Tibial nerve (tissue), 4 donors: ENCODE results near the gene PNO1. TPM values are rescaled to one million over a fixed set of nuclear protein-coding genes. Genes with fewer than 3 reads are reported as not detected.

Source experiments
- DNase-seq, 2 donors: peaks; one replicate each; pipeline ENCODE4 v3.0.0-alpha.2; 2019; ENCODE audit warnings: low spot score in 2 of 2
- H3K27ac ChIP-seq, 4 donors: fragments of 200-600 bp; sonication (generic) in 3 of 4; one replicate each; pipeline ENCODE4 v1.5.1; 2017 to 2019; ENCODE audit warnings: mild to moderate bottlenecking in 1 of 4
- H3K27me3 ChIP-seq, 2 donors: fragments of 200-600 bp; sonication (generic) in 1 of 2; one replicate each; pipeline versions ENCODE4 v1.5.1 to v1.6.0; 2017 to 2019
- H3K36me3 ChIP-seq, 3 donors: fragments of 200-600 bp; sonication (generic); one replicate each; pipeline ENCODE4 v1.5.1; 2018 to 2019
- H3K4me1 ChIP-seq, 4 donors: fragments of 200-600 bp; sonication (generic) in 3 of 4; one replicate each; pipeline ENCODE4 v1.5.1; 2017 to 2019
- H3K4me3 ChIP-seq, 4 donors: fragments of 200-600 bp; sonication (generic) in 3 of 4; one replicate each; pipeline ENCODE4 v1.5.1; 2017 to 2019; ENCODE audit warnings: mild to moderate bottlenecking in 1 of 4, moderate library complexity in 1 of 4
- H3K9me3 ChIP-seq, 4 donors: fragments of 200-600 bp; sonication (generic) in 3 of 4; one replicate each; pipeline ENCODE4 v1.5.1; 2017 to 2019
- EP300 ChIP-seq, 2 donors: sonication (generic); formaldehyde crosslinking; IDR thresholded peaks; one replicate each; pipeline ENCODE4 v1.6.1; 2017; ENCODE audit warnings: antibody characterized with exemption in 2 of 2, mild to moderate bottlenecking in 1 of 2
- POLR2A ChIP-seq, 2 donors: fragments of 450-650 bp; IDR thresholded peaks; one replicate each; pipeline ENCODE4 v1.6.1; 2017; ENCODE audit warnings: antibody characterized with exemption in 2 of 2, mild to moderate bottlenecking in 2 of 2, moderate library complexity in 2 of 2
- WGBS, 2 donors: methylation state at CpG; one replicate each; pipeline ENCODE4 v1.1.5; 2018; 5-methylcytosine and 5-hydroxymethylcytosine counted together
- total RNA-seq, 4 donors: library from RNA; depleted of rRNA; stranded (reverse); fragments of >200 nt; gene quantifications; one replicate each; pipeline ENCODE4 v1.1.0, GENCODE V29; 2016
- TF ChIP-seq, protein P1 (sequence below), 5 experiments: fragments of 200-600 bp in 3 of 5; fragments of 450-650 bp in 2 of 5; sonication (generic) in 3 of 5; IDR thresholded peaks; one replicate each; pipeline ENCODE4 v1.5.1; 2016 to 2019; ENCODE audit warnings: antibody characterized with exemption in 5 of 5, mild to moderate bottlenecking in 3 of 5, moderate library complexity in 2 of 5

PNO1 gene
- total RNA-seq, 4 donors from 2014 or later, result 12.7 to 28.5 (median 15.4) TPM

DNA sequence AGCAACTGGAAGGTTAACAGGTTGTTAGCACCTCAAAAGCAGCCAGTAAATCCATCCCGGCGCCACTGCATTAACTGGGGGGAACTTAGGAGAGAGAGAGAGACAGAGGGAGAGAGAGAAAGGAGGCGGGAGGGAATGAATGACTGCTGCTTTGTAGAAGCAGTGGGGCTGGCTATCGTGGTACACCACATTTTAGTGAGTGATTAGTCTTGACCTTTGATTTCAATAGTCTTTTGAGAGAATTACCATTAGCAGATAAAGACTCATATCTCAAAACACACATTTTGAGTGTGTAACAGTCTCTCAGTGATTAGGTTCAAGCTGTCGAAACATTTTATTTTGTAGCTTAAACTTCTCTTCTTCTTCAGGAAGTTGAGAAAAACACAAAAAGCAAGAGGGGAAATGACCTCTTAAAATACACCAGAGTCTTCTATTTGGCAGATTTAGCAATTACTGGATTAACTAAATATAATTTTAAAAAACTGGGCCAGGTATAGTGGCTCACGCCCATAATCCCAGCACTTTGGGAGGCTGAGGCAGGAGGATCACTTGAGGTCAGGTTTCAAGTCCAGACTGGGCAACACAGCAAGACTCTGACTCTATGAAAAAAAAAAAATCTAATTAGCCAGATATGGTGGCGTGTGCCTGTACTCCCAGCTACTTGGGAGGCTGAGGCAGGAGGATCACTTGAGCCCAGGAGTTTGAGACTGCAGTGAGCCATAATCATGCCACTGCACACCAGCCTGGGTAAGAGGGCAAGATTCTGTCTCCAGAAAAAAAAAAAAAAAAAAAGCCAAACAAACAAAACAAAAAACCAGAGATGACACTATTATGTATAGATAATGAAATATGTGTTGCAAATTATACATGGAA lies 22.0 kb upstream of the PNO1 start:
- no peak for DNase-seq
- Histone ChIP-seq H3K27me3 (no peaks in the 10 kb centered on the region), H3K4me1 (no peaks in the 10 kb centered on the region), H3K36me3 (peaks cover 0 to 66% (median 0%) of the 10 kb centered on the region in 3 donors), H3K9me3 (no peaks in the 10 kb centered on the region), H3K4me3 (no peak overlapping the region), H3K27ac (no peak overlapping the region)
- WGBS, 2 donors, result 62 to 65% methylated on average over 7 of the region's 7 CpGs
- TF ChIP-seq, protein P1, sequence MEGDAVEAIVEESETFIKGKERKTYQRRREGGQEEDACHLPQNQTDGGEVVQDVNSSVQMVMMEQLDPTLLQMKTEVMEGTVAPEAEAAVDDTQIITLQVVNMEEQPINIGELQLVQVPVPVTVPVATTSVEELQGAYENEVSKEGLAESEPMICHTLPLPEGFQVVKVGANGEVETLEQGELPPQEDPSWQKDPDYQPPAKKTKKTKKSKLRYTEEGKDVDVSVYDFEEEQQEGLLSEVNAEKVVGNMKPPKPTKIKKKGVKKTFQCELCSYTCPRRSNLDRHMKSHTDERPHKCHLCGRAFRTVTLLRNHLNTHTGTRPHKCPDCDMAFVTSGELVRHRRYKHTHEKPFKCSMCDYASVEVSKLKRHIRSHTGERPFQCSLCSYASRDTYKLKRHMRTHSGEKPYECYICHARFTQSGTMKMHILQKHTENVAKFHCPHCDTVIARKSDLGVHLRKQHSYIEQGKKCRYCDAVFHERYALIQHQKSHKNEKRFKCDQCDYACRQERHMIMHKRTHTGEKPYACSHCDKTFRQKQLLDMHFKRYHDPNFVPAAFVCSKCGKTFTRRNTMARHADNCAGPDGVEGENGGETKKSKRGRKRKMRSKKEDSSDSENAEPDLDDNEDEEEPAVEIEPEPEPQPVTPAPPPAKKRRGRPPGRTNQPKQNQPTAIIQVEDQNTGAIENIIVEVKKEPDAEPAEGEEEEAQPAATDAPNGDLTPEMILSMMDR (IDR thresholded peaks at IDR 0.05), result no peak
- TF ChIP-seq POLR2A (IDR thresholded peaks at IDR 0.05), result no peak
- no peak for TF ChIP-seq EP300 (IDR thresholded peaks at IDR 0.05)

DNA sequence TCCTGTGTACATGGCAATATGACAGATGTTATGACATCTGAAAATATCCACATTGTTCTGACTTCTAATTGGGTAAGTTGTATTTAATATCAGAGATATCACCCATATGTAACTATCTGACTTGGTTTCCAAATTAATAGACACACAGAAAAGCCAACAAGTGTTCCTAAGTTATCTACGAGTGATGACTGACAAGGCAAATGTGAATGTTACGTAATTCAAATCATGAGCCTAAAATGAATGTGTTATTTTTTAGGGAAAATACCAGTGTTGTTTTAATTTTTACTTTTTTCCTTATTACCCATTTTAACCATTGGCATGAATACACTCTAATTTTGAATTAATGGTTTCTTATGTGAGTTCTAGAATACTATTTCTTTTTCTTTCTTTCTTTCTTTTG lies 15.8 kb upstream of the PNO1 start:
- no peaks in the 10 kb centered on the region for H3K9me3 ChIP-seq
- no peaks in the 10 kb centered on the region for H3K4me1 ChIP-seq
- H3K27me3 ChIP-seq, result no peaks in the 10 kb centered on the region
- DNase-seq, result no peak
- no peak overlapping the region for H3K27ac ChIP-seq
- H3K36me3 ChIP-seq, result peaks cover 0 to 41% (median 0%) of the 10 kb centered on the region in 3 donors
- WGBS, 2 donors, result 94 to 95% methylated on average over 2 of the region's 2 CpGs
- no peak overlapping the region for H3K4me3 ChIP-seq
- TF ChIP-seq POLR2A (IDR thresholded peaks at IDR 0.05) (no peak), EP300 (IDR thresholded peaks at IDR 0.05) (no peak)
- TF ChIP-seq, protein P1 (IDR thresholded peaks at IDR 0.05), result no peak

DNA sequence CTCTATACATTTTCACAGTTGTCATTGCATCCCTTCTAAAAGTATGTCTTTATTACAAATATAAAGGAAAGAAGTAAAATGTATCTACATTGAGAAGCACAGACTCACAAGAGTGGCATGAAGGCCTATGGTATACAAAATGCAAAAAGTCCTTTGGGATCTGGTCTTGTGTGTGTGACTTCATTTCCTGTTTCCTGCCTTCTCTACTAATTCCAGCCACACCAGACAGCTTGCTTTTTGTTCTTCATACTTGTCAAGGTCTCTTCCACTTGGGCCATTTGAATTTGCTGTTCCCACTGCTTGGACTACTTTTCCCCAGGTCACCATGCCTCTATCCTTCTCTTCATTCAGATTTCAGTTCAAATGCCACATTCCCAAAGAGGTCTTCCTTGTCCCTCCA lies 6.7 kb upstream of the PNO1 start:
- H3K27me3 ChIP-seq, result no peaks in the 10 kb centered on the region
- H3K4me3 ChIP-seq, result no peak overlapping the region
- TF ChIP-seq, protein P1 (IDR thresholded peaks at IDR 0.05), result no peak
- no peak for TF ChIP-seq EP300 (IDR thresholded peaks at IDR 0.05)
- no peak for TF ChIP-seq POLR2A (IDR thresholded peaks at IDR 0.05)
- H3K27ac ChIP-seq, result no peak overlapping the region
- H3K36me3 ChIP-seq, result no peaks in the 10 kb centered on the region
- H3K9me3 ChIP-seq, result no peaks in the 10 kb centered on the region
- H3K4me1 ChIP-seq, result peaks cover 0 to 26% (median 7%) of the 10 kb centered on the region in 4 donors
- no peak for DNase-seq

DNA sequence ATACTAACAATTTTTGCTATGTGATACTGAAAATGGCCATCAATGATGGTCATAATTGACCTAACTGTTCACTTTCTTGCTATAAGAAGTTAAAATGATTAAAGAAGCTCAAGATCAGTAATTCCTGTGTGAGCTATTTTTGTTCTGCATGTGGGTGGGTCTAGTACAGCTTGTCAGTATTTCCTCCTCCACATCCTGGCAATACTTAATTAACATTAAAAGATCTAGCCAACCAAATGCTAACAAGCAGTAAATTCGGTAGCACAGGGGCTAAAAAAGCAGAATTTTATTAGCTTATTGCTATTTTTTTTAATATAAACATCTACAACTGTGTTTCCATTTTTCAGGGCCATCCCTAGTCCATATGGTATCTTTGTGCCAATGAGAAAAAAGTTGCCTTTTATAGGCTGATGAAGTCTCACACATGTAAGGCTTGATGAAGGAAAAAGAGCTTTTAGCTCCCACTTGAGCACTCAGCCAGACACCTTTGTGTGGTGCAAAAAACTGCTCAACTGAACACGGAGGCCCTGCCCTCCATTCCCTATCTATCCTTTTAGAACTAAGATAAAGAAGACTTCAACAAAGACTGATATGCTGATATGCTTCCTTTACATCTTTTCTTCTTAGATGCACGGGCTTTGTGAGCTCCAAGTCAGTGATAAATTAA lies 4.9 kb upstream of the PNO1 start:
- 59 to 65% methylated on average over 3 of the region's 3 CpGs for WGBS, 2 donors
- H3K36me3 ChIP-seq, result no peaks in the 10 kb centered on the region
- no peaks in the 10 kb centered on the region for H3K27me3 ChIP-seq
- peak overlapping the region in 1 of 4 donors; percentile 41 for H3K27ac ChIP-seq
- H3K4me1 ChIP-seq, result peaks cover 0 to 32% (median 14%) of the 10 kb centered on the region in 4 donors
- TF ChIP-seq EP300 (IDR thresholded peaks at IDR 0.05) (no peak), POLR2A (IDR thresholded peaks at IDR 0.05) (no peak)
- TF ChIP-seq, protein P1 (IDR thresholded peaks at IDR 0.05), result no peak
- H3K9me3 ChIP-seq, result no peaks in the 10 kb centered on the region
- no peak for DNase-seq
- no peak overlapping the region for H3K4me3 ChIP-seq

DNA sequence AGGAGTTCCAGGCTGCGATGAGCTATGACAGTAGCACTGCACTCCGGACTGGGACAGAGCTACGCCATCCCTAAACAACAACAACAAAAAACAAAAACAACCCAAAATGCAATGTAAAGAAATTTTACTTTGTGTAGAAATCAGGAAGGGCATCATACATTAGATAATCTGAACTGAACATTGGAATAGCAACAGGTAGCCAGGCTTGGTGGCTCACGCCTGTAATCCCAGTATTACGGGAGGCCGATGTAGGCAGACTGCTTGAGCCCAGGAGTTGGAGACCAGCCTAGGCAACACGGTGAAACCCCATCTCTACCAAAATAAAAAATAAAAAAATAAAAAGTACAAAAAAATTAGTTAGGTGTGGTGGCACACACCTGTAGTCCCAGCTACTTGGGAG lies 2.1 kb upstream of the PNO1 start:
- WGBS, 2 donors, result 96% methylated on average over 7 of the region's 7 CpGs
- H3K27me3 ChIP-seq, result no peaks in the 10 kb centered on the region
- no peaks in the 10 kb centered on the region for H3K9me3 ChIP-seq
- no peak overlapping the region for H3K27ac ChIP-seq
- peaks cover 5 to 49% (median 24%) of the 10 kb centered on the region in 4 donors for H3K4me1 ChIP-seq
- no peak for DNase-seq
- H3K4me3 ChIP-seq, result no peak overlapping the region
- peaks cover 0 to 7% (median 0%) of the 10 kb centered on the region in 3 donors for H3K36me3 ChIP-seq
- TF ChIP-seq, protein P1 (IDR thresholded peaks at IDR 0.05), result no peak
- no peak for TF ChIP-seq EP300 (IDR thresholded peaks at IDR 0.05)
- TF ChIP-seq POLR2A (IDR thresholded peaks at IDR 0.05), result no peak
